NCI-H2227 treated with DMSO at 0.1 percent for 48 hours (cell line): ENCODE data around the gene NPHP1.
"Not testable (repeated sequence)": the region's sequence is repeated elsewhere in the genome, so short reads cannot be mapped to it uniquely, and the experiment has no call there.

Experiments used
- DNase-seq: peaks from one replicate; lab custom pipeline; 2025; lab: John Stamatoyannopoulos, UW

NPHP1 gene

DNA sequence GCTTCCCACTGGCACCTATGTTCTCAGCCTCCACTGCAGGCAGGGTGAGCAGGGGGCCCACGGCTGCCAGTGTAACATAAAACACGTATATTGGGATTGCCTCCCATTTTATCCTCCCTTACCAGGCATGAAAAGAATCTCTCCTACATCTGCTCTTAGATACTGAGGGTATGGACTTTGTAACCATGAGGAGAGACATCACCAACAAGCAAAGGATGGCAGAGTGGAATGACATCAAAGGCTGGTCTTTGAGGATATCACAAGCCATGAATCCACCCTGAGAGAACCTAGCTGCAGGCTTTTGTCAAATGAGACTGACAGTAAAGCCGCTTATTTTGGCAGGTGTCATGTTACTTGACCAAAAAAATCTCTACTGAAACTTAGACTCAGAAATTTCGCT, 7.4 kb downstream of the NPHP1 start:
- no peak for DNase-seq

GRCh38 chr2:110190169-110190568, 14.6 kb downstream of the NPHP1 start:
- DNase-seq: not testable (repeated sequence)

- DNase-seq: no peak
Measured at GRCh38 chr2:110182449-110182848, 22.4 kb downstream of the NPHP1 start.

GRCh38 chr2:110180036-110180435, 24.8 kb downstream of the NPHP1 start:
- no peak for DNase-seq

GRCh38 chr2:110173523-110173922, 31.3 kb downstream of the NPHP1 start:
- DNase-seq: no peak

GRCh38 chr2:110172506-110172905, 32.3 kb downstream of the NPHP1 start:
- no peak for DNase-seq

- DNase-seq: no peak
Measured at GRCh38 chr2:110170102-110170501, 34.7 kb downstream of the NPHP1 start.

DNA sequence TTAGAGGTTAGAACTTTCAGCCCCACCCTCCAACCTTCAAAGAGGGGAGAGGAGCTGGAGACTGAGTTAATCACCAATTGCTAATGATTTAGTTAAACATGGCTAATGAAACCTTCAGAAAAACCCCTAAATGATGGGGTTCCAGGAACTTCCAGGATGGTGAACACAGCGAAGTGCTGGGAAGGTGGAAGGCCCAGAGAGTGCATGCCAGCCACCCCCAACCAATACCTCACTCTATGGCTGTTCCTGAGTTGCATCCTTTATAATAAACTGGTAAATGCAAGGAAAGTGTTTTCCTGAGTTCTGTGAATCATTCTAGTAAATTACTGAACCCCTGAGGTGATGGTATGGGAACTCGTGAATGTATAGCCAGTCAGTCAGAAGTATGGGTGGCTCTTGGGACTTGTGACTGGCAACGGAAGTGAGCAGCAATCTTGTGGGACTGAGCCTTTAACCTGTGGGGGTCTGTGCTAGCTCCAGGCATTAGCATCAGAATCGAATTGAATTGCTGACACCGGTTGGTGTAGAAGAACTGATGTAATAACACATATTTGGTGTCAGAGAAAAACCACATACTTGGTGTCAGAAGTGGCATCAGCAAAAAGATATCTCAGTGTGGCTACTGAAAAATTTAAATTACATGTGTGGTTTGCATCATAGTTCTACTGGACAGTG, 37.4 kb downstream of the NPHP1 start:
- no peak for DNase-seq

- DNase-seq: no peak
Measured at GRCh38 chr2:110166266-110166665, 38.5 kb downstream of the NPHP1 start.

GRCh38 chr2:110157153-110157793, 47.5 kb downstream of the NPHP1 start:
- DNase-seq: peak; percentile 59

- DNase-seq: not testable (repeated sequence)
Measured at GRCh38 chr2:110154828-110155227, 50.0 kb downstream of the NPHP1 start.

GRCh38 chr2:110154188-110154587, 50.6 kb downstream of the NPHP1 start:
- not testable (repeated sequence) for DNase-seq

DNA sequence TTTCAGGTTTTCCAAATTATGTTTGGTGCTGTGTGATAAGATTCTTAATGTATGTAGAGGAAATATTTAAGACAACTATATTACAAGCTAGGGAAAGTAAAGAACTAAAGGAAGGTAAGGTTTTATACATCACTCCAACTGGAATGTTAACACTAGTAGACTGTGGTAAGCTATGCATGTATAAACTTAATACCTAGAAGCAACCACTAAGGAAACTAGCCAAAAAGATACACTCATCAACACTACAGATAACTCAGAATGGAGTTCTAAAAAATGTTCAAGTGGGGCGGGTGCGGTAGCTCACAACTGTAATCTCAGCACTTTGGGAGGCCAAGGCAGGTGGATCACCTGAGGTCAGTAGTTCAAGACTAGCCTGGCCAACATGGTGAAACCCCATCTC, 51.4 kb downstream of the NPHP1 start:
- no peak for DNase-seq

- DNase-seq: no peak
Measured at GRCh38 chr2:110152943-110153342, 51.9 kb downstream of the NPHP1 start.

DNA sequence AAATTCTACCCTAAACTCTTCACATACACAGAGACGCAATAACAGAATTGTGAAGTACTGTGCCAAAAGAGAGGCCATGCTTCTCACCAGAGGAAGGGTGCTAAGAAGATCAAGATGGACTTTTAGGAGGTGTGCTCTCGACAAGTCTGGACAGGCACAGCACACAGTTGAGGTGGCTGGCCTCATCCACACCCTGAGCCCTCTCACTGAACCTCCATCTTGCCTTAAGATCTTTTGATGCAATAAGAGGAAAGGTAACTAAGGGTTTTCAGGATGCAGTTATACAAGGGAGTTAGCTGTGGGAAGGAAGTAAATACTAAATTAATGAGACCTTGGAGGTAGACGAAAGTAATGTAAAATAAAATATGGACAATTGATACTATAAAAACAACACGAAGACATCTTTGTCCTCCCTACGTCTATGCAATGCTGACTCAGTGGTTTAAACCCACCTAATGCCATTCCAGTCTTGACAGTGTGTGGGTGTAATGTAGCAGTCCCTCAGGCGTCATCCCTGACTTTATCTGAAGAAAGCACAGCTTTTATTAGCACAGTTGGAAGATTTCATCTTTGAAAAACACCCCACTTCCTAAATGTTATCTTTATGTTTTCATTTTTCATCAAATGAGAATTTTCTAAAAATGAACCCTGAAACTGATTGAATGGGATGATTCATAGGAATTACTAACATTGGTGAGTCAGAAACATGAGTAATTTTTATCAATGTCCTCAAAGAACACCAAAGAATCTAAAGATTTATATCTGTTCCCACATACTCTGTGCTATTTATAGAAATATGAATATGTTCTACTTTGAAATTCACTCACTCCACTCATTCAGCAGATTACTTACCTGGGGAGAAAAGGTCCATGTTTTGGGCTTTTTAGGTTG, 55.2 kb downstream of the NPHP1 start:
- DNase-seq: no peak

DNA sequence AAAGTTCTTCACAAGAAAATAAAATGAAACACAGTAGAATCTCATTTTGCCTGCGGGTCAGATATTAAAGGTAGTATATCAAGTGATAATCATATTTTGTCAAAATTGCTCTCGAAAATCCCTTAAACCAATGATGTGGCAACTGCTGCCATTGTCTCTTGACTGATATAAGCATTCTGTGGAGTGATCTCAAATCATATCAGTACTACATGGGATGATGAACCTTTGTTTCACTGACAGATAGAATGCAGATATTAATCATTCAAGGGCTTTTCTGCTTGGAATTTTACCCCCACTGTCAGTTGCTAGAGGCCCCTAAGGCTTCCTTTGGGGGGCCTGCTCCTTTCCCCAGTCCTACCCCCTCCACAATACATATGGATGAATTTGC, 57.9 kb downstream of the NPHP1 start:
- DNase-seq: no peak

DNA sequence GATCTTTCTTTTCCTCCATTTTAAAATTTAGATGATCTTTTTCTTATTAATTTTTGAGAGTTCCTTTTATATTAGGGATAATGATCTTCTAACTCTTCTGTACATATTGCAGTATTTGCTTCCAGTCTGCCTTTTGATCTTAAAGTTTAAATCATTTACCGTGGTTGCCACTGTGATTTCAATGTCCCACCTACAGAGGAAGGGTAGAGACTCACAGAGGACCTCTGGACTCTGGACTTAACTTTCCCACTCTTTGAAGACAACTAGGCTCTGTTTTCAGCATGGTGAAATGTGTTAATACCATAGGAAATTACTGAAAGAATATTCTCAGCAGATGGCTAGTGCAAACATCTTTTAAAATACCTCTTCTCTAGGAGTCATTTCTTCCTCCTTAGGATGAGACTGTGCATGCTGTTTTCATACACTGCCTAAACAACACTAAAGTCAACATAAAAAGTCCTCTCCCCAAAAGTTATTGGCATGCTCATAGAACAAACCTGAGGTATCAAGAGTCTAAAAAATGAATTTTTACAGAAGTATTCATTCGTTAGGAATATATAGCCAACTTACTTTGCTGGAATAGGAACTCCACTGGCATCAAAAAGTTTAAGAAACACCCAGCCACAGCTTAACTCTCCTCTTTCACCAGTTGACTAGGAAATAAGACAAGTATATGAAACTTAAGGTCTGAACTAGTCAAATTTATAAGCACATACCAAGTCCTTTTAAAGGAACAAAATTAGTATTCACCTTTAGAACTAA, 58.4 kb downstream of the NPHP1 start:
- DNase-seq: no peak

DNA sequence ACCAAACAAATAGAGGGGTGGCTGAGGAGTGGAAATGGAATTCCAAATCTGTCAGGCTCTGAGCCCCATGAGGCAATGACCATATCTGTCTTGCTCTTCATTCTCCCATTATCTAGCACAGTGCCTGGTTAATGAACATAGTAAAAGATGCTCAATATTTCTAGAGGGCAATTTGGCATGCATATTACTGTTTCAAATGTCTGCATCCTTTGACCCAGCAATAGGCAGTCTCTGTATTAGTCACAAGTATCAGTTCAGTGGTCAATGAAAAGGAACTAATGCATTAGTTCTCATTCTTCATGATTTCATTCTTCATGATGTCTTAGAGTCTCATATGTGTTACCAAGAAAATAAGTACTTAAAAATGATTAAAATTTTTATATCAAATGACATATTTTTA, 60.8 kb downstream of the NPHP1 start:
- DNase-seq: no peak

DNA sequence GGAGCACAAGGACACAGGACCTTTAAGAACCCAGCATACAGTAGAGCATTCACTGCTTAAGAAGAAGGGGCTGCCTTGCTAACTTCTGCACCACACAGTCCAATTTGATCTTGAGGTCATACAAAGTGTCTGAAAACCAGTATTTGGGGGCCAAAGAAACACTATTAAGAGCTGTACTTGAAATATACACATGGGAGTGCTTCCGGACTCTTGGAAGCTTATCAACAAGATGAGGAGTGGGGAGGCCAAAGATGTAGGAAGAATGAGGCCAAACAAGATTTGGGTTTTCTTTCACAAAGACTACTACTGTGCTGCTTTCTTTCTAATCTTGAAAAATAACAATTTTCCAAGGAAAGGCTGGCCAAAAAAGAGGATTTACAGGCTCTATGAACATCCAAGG, 64.4 kb downstream of the NPHP1 start:
- no peak for DNase-seq

- no peak for DNase-seq
Measured at GRCh38 chr2:110134025-110134424, 70.8 kb downstream of the NPHP1 start.

- no peak for DNase-seq
Measured at GRCh38 chr2:110131166-110131565, 73.6 kb downstream of the NPHP1 start.

GRCh38 chr2:110130757-110131156, 74.1 kb downstream of the NPHP1 start:
- DNase-seq: no peak
